Suppressor macrophage (primary cell): ENCODE measurements around the gene SH3TC2.

Experiments
- DNase-seq, 4 experiments: peaks; one replicate each; pipeline ENCODE4 v3.0.0-alpha.2; 2020 to 2022

Gene SH3TC2

DNA sequence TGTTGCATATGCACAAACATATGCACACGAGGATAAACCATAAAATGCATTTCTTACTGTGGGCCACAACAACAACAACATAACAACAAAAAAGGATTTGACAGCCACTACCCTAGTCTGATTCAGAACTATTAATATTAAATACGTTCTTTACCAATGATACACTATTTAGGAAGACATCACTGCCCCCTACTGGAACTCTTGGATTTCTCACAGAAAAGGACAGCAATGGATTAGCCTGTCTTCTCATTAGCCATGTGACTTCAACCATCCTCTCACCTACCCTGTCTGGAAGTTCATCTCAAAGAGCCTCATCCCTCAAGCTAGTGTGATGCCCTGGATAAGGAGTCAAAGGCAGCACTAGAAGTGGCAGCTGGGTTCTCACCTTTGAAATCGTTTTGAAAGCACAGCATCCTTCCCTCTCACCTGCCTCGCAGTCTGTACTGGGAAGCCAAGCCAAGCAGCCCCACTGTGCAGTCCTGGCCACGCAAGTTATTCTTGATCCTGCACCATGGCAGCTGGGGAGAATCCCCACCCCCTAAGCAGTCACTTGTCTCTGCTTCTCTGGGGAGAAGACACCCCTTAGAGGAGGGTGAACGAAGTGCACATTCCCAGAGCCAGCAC is 64.6 kb downstream of the SH3TC2 start:
- DNase-seq, result peak; percentile 67 to 88 (median 76)

DNA sequence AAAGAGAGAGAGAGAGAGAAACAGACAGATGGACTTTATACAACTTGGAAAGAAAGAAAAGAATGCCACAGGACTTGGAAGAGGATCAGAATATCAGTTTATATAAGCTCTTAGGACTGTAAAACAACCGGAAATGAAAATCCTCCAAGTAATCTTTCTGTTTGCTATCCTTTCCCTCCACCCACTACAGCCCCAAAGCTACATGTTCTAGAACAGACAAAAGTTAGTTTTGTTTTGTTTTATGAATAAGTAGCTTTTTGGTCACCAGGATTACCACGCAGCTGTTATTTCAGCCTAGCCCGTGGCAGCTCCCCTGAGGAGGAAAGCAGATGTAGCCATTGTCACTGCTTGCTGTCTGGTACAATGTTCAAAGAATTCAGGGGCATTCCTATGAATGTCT is 66.6 kb downstream of the SH3TC2 start:
- no peak for DNase-seq

DNA sequence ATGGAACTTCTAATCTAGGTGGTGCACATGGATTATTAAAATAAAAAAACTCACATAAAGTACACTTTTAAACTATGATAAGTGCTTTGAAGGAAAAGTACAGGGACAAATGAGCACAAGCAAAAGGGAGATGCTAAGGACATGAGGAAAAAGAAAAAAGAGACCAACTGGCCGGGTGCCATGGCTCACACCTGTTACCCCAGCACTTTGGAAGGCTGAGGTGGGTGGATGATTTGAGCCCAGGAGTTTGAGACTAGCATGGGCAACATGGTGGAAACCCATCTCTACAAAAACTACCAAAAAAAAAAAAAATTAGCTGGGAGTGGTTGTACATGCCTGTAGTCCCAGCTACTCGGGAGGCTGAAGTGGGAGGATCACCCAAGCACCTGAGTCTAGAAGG is 67.1 kb downstream of the SH3TC2 start:
- no peak for DNase-seq

DNA sequence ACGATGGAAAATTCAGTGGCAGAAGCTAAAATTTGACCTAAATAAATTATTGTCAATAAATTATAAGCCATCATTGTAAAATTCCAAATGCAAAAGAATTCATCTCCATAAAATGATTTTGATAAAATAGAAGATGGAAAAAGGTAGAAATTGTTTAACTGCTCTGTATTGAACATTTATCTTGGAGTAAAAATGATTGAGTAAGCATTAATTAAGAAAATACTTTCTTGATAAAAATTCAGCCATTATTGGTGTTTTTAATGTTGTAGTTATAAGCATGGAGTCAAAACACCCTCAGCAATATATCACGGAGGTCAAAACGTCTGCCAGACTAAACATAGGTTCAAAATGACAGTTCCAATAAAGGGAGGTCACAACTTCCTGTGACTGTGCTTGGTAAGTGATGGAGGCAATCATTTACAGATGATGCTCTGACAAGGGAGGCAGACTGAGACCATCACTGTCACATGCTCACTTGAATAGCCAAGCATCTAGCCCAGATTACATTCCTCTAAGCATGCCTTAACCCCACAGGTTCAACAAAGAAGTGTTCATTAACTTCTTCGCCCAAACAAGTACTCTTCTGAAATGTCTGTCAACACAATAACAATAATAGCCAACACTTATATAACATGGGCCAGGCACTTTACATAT is 69.5 kb downstream of the SH3TC2 start:
- DNase-seq, result no peak

DNA sequence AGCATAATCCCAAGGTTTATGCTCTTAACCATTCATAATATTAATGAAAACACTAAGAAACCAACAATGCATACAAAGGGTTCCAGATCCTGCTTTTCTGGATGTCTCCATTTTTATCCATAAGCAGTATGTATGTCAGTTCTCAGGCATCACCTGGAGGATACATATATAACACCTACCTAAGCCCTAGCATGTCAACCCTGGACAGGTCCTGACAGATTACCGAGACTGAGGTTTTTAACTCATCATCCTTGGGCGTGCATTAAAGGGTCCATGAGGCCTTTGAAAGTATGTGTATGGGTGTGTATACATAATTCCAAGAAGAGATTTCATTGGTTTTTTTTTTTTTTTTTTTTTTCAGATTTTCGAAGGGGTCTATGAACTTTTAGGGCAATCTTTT is 70.6 kb downstream of the SH3TC2 start:
- DNase-seq, result no peak

DNA sequence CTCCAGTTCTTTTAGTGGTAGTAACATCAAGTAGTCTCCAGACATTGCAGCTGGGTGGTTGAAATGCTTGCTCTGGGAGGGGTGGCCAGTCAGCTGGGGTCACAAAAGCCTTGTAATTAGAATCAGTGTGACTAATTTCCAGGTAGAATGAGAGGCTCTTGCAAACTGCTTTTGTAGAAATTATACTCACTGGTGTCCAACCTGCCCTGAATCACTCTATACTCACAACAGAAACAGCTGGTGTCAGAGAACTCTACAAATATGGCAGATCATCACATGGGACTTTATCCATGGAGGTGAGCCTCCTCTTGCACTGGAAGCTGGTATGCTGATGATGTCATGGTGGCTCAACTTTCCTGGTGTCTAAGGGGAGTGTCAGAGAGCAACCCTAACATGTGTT is 71.3 kb downstream of the SH3TC2 start:
- DNase-seq, result no peak

DNA sequence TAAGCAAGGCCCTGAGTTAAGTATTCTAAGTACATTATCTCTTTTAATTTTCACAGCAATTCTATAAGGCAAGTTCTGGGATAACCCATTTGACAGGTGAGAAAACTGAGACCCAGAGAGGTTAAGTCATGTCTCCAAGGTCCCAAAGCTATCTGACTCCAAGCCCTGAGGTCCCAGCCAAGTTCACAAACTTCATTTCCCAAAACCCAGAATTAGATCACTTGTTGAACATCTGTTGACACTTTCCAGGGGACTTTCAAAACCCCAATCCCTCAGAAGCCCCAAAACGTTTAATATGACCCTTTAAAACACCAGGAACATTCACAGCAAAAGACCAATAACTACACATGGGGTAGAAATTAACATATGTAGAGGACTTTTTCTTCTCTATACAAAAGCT is 72.0 kb downstream of the SH3TC2 start:
- no peak for DNase-seq

DNA sequence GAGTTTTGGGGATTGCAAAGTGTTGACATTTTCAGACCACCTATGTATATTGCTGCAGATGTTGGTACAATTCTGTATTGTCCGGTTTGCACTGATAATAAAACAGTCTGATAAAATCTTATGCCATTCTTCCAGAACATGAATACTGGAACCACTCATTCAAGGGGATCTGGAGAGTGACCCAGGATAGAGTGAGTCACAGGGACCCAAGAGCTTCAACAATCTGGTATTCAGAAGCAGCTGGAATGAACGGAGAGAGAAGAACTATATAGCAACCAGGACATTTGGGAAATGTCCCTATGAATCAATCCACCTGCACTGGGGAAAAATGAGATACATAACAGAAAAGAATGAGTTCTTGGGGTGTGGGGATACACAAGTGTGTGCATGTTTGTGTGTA is 73.3 kb downstream of the SH3TC2 start:
- no peak for DNase-seq

DNA sequence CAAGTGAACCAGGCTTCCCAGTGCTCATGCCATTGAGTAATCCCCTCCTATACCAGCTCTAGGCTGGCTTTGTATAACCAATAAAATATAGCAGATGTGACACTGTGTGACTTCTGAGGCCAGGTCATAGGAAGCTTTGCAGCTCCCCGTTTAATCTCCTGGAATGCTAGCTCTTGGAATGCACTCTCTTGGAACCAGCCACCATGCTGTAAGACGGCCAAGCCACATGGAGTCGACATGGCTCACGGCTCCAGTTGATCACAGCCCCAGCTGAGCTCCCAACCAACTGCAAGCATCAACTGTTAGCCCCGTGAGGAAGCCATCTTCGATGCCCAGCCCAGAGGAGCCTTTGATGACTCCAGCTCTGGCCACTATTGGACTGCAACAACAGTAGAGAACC is 74.5 kb downstream of the SH3TC2 start:
- DNase-seq, result no peak

DNA sequence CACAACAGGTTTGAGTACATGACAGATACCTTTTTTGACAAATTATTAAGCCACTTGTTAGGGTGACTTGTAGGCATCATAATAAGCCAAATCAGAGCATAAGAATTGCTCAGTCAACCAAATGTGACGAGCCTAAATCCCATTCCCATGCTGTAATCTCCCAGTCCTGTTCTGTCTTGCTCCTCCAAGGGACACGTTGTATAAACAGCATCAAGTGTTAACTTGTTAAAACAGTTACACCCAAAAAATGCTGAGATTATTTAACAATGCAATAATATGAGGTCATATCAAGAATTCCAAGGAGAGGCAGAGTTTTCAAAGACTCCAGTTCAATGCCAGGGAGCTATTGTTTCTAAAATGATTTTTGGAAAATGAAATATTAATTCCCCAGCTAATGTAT is 76.2 kb downstream of the SH3TC2 start:
- no peak for DNase-seq

DNA sequence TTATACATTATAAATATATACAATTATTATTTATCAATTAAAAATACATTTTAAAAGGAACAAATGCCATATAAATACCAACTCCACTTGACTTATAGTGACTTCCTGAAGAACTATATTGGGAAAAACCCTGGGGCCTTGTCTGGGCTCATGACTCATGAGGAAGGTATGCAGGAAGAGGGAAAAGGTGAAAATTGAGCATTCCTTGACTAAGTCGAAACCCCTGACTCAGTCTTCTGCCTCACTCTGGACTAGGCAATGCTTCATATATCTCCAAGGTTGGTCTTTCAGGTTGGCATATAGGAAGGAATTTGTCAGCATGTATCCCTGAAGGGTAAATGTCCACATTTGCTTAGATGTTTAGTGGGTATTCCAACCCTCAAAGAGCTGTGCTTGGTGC is 78.5 kb downstream of the SH3TC2 start:
- no peak for DNase-seq

DNA sequence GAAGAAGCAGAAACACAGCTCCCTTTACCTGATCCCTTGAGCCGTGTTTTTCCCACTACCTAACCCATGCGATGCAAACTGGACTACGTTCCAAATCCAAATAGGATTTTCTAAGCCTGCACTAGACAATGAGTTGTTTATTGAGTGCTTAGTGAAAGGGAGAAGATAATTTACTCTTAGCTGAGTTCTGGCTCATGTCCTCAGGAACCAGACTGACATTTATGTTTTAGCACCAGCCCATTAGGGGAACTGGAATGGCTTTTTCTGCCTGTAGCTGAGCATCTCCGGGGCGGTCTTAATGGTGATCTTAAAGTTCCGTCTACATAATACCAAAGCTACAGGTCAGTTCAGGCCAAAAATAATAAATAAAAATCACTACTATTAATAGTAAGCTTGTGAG is 81.5 kb downstream of the SH3TC2 start:
- DNase-seq, result no peak

DNA sequence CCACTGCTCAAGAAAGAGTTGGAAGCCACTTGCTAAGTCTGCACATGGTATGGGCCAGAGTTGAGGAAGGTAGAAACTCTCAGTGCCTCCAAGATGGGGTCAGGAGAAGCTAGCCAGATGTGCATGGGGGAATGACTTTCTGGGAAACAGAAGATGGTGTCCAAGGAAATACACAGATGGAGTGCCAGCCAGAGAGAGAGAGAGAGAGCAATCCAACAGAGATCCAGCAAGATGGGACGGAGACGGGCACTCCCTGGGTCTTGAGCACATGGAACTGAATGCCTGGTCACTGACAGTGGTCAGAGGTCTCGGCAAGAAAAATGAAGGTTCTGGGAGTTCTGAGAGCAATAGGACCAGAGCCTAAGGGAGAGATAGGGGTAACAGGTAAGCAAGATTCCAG is 82.1 kb downstream of the SH3TC2 start:
- DNase-seq, result no peak

DNA sequence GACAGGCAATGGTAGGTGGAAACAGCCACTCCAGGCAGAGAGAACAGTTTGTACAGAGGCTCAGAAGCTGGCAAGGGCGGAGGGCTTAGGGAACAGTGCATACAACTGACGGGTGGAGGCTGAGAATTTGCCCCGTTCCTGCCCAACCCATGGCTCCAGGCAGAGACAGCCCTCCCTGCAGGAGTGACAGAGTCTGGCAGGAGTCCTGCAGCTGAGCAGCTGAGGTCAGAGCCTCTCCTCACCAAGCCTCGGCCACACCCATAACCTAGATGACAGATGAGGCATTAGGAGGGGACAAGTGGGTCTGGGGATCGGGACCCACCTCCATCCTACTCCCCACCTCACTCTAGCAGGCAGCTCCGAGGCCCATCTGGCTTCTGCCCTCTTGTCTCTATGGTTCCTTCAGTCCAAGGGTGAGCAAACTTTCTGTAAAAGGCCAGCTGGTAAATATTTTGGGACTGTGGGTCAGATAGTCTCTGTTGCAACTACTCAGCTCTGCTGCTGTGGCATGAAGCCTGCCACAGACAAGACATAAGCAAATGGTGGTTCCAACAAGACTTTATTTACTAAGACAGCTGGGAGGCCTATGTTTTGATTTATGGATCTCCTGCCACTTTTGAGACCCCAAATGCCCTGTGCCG is 83.7 kb downstream of the SH3TC2 start:
- no peak for DNase-seq

DNA sequence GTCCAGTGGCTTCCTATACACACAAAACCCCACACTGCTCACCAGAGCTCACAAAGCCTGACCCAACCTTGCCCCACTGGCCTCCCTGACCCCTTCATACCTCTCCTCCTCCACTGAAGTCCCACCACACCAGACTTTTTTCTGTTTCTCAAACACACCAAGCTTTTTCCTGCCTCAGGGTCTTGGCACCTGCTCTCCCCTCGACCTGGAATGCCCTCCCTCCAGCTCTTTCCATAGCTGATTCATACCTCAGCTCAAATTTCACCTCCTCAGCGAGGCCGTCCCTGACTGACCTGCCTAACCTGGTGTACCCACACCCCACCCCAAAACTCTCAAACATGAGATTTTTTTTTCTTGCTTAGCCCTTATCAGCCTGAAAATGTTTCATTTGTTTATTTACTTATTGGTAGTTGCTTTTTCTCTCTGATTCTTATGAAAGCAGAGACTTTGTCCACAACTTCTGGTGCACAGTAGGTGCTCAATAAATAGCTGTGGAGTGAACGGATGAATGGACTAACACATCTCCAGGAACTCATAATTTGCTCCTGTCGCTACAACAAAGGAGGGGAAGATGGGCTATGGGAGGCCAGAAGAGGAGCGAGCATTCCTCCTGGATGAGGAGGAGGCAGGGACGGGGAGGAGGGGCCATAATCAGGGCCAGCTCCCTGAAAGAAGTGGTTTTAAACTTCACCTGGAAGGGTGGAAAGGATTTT is 84.3 kb downstream of the SH3TC2 start:
- DNase-seq, result no peak

DNA sequence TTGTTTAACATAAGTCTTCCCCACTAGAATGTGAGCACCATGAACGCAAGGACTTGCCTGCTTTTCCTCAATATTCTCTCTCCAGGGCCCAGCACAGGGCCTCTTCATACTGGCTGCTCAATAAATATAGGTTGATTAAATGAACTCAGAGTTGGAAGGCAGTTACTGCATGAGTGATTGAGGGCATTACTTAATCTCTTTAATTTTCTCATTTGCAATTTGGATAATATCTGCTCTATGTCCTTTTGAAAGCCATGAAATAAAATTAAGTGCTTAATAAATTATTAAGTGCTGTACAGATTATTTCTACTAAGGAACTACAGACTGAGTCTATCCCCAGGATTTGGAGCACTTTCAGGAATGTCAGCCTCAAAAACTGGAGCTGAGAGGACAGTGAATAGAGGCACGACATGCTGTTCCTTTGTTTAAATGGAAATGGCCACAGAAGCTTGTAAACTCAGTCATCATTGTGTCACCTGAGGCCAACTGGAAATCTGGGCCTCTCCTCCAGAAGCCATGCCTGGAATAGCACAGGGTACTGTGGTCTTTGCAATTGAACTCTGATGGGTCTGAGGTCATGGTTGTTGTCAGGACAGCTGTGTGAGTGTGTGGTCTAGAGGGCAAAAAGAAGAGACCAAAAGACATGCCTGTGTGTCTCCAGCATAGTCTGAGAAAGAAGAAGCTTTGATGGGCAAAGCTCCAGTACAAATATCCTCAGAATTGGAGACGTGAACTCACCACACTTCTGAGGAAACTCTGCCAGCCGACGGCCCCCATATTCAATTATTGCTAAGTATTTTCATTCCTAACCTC is 86.1 kb downstream of the SH3TC2 start:
- no peak for DNase-seq

DNA sequence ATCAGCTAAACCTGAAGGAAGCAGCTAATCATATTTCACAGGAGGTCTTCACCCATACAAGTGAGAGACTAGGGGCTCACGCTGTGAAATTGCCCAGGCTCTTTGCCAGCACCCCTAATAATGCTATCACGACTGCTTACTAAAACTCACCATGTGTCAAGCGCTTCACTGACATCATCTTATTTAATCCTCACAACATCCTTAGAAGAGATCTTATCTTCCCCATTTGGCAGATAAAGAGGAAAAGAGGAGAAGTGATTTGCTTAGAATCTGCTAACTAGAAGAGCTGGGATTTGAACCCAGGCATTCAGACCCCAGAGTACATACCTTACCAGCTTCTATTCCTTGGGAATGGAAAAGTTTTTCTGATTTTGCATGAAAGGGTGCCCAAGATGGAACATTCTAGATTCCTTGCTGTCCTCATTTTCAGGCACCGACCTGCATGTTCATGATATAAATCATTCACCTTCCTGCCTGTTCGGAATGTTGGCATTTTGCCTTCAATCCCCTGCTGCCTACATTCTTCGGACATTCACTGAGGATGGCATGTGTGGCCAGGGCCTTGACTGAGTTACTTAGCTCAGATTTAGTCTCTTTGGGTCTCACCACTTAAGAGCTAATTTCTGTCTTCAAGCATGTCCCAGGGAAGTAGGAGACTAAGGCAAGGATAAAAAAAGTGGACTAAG is 88.1 kb downstream of the SH3TC2 start:
- no peak for DNase-seq

DNA sequence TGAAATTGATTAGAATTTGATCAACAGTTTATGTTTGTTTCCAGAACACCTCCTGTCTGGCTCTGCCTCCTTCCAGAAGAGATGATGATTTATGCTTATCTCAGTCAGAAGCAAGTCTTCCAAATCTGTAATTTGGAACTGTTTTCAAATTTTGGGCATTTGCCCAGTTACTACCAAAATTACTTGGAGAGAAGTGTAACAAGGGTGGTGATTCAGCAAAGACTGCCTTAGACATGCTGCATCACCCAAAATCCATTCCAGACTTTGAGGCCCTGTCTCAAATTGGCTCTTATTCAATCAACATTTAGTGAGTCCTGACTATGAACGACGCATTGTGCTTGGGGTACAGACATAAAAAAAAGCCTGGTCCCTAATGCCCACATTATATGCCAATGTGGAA is 89.4 kb downstream of the SH3TC2 start:
- DNase-seq, result no peak

DNA sequence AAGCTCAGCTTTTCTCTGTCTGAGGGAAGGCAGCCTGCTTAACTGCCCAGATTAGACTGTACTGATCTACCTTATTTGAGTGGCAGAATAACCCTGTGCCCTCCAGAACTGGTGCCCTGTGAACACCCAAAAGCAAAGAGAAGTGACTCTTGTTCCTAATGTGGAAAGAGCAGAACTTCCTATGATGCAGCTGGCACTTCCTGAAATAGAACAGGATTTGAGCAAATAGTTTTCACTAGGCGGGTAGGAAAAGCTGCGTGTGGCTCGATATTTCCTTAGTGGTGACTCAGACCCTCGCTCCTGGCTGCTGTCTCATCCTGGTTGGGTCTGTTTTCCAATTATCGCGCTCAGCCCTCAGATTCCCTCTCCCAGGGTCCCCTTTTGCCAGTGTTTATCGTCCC is 89.9 kb downstream of the SH3TC2 start:
- peak; percentile 61 to 84 (median 69) for DNase-seq

DNA sequence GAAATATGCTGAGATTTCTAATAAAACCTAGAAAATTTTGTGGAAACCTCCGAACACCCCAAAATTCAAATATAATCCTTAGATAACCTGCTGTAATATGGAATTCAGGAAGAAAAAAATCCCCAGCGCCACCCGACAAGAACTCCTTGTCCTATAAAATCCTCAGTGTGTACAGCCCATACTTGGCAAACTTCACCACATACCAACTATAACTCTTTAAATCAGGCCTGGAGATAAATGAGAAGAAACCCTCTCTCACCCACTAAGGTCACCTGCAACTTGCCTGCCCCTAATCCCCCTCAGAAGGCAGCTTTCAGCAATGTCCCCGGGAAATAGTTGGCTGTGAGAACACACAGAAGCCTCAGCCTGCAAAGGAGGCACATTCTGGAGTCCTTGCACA is 90.5 kb downstream of the SH3TC2 start:
- DNase-seq, result no peak

DNA sequence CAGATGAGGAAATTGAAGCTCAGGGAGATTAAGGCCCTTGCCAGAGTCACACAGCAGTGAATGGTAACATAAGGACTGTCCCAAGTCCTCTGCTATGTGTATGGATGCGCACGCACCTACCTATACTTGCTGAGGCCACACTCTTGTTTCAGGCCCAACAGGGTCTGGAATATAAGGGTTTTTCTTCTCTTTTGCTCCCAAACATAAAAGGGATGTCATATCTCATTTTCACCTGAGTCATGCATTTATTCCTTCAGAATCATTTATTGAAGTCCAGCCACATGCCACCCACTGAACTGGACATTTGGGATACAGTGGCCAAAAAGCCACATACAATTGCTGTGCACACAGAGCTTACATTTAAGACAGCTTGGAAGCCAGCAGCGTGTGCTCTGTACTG is 92.0 kb downstream of the SH3TC2 start:
- no peak for DNase-seq

DNA sequence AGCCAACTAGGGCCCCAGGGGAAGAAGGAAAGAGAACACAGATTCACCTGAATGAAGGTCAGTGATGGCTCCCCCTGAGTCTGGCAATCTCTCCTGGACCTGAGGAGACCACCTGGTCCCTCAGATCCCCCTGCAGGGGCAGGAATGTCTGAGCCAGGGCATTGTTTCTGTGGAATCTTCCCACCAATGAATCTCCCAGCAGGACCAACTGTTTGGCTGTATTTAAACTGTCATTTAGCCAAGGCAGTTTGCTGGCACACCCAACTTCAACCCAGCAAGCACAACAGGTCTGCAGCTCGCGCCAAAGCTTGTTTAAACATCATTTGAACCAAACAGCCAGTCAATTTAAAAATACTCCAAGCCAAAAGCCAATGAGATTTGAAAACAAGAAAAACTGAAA is 92.6 kb downstream of the SH3TC2 start:
- DNase-seq, result no peak
